HG03095 (cell line): ENCODE data around the gene SSPN.
"Not testable (repeated sequence)": the region's sequence is repeated elsewhere in the genome, so short reads cannot be mapped to it uniquely, and the experiment has no call there.

Experiments used
- ATAC-seq: cut with Tn5 transposase; IDR thresholded peaks from one replicate; pipeline ENCODE4 v1.9.1; 2021; ENCODE audit warnings: moderate library complexity; ENCODE audit not compliant: unreplicated experiment

SSPN gene

DNA sequence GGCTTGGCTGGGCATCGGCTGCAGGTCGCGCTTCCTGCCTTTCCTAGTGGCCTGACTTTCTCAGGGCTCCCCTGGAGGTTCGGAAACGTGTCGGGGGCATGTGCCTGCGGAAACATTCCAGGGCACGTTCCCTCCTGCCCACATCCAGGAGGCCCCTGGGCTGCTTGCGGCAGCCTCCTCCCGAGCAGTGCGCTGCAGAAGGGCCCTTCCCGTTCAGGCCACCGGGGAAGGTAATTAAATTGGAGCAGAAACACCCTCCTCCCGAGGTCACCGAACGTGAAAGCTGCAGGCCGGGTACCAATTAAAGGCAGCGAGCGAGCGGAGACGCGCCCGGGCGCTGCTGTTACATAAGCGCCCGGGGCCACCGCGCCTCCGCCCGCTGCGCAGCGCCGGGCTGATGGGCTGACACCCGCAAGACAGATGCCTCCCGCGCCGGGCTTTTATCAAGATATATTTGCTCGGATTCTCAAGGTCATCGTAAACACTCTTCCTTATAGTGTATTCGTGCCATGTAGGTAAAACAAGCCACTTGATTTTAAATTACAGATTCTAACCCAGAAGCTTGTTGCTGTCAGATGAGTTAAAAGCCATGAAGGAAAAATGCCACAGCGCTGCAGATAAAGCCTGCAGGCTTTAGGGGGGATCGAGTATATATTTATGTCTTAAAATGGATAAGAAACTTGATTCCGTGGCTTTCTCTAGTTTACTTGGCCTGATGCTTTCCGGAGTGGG lies 31.4 kb downstream of the SSPN start:
- no peak for ATAC-seq

GRCh38 chr12:26227361-26227745 lies 32.0 kb downstream of the SSPN start:
- ATAC-seq = no peak

- ATAC-seq = no peak
Measured at GRCh38 chr12:26229910-26230309, 34.5 kb downstream of the SSPN start.

GRCh38 chr12:26231470-26231869 lies 36.1 kb downstream of the SSPN start:
- no peak for ATAC-seq

DNA sequence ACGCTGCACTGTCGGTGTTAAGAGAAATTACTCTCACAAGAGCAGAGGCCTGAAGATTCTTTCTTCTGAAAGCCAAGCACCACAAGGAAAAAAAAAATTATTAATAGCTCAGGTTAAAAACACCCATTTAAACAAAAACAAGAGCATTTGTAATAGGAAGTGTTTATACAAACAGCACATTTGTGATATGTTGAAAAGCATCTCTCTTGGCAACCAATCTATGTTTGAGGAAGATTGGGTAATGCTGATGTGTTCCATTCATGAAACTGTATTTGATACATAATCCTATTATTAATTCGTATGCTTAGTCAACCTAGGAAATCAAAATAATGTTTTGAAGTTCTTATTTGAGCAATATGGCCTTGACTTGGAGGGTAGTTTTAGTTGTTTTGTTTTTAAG lies 36.5 kb downstream of the SSPN start:
- ATAC-seq = no peak

GRCh38 chr12:26233631-26234030 lies 38.3 kb downstream of the SSPN start:
- ATAC-seq = no peak

GRCh38 chr12:26235465-26235864 lies 40.1 kb downstream of the SSPN start:
- ATAC-seq = not testable (repeated sequence)

- ATAC-seq = no peak
Measured at GRCh38 chr12:26238341-26239121, 43.2 kb downstream of the SSPN start.

DNA sequence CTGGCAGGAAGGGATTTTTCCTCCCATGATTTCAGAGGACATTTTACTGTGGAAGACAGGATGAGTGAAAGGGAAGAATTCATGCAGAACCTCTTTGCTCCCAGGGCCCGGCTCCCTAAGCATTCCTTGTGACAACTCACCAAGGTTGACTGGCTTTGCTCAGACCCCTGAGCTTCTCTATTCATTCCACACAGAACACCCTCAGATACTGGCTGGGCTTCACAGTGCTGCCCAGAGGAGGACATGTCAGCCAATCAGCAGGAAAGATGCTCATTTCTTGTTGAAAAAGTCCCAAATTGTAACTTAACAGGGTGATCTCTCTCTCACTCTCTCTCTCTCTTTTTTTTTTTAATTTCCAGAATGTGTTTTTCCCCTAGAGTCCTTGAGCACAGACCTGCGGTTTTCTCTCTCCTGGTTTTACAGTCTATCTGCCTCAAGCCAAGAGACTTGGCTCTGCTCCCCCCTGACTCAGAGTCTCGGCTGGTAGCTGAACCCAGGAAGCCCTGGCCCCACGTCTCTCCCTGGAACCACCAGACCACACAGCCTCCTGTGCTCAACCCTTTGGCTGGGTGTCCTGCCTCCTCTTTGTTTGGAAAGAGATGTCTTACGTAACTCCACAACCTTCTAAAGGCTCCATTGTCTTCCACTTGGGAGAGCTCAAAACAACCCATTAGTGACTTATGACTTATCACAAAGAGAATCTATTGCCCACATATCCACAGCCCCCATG lies 43.9 kb downstream of the SSPN start:
- ATAC-seq = no peak

DNA sequence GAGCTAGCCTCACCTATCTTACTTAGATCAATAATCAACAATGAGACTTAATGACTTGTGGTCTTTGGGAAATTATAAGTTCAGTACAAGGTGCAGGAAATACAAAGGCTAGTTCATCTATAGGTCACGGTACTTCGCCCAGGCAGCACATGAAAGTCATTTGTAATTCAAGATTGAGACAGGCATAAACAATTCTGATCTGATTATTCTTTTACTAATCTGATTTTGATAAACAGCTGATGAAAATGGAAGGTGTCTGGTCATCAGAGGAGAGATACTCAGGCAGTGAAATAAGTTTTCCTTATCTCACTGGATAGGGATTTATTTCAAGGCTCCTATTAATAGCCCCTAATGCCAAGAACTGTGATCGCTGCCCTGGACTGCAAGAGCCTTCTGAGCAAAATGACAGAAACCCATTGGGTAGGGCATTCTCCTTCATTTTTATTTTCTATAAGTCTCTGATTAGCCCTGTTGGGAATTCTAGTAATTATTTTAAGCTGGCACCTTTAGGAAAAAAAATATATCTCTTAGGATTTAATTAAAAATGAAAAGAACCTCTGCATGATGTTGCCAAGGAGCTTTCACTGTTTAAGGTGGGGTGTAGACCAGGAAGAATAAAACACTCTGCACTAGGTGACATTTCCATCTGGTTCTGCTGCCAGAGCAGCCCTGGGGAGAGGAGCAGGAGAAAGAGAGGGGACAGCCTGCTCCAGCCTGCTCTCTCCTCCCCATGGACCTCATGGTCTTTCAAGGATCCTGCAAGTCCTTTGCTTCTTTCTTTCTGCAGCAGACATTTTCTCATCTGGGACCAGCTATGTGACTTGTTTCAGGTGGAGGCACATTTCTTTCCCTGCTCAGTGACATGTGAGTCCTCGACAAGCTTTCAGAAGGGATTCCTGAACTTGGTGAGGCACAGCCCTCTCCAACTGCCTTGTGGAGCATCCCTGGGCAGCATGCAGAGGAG lies 44.8 kb downstream of the SSPN start:
- no peak for ATAC-seq

GRCh38 chr12:26241080-26241479 lies 45.7 kb downstream of the SSPN start:
- ATAC-seq = no peak

GRCh38 chr12:26242683-26243082 lies 47.3 kb downstream of the SSPN start:
- ATAC-seq = no peak

- ATAC-seq = no peak
Measured at GRCh38 chr12:26244503-26244902, 49.1 kb downstream of the SSPN start.

- no peak for ATAC-seq
Measured at GRCh38 chr12:26245175-26245942, 50.0 kb downstream of the SSPN start.

GRCh38 chr12:26246483-26247164 lies 51.3 kb downstream of the SSPN start:
- no peak for ATAC-seq

DNA sequence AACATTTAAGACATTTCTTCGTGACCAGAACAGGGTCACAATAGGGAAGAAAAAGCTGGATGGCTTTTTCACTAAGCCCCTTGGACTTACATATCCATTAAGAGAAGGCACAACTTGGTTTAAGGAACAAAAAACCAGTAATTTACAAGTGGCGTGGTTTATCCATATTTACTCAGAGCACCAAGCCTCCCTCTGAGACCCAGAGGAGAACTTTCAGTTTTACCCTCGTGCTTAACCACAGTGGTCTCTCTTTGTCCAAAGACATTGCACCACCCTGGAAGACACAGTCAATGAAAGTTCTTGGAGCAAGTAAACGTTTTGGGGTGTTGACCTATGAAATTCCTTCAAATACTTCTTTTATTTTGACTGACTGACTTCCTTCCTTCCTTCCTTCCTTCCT lies 52.5 kb downstream of the SSPN start:
- ATAC-seq = no peak

DNA sequence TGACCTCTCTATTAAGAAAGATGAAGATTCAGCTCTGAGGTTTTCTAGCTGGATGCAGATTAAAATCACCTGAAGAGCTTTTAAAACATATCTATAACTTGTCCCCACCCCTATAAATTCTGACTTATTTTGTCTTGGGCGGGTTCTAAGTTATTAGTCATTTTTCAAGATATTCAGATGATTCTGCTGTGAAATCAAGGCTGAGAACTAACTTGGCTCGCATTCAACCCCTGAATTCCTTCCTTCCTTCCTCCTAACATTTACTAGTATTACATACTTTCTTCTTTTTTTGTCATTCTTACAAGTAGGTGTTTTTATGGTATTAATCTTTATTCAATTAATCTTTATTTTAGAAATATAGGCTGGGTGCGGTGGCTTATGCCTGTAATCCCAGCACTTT lies 55.4 kb downstream of the SSPN start:
- ATAC-seq = no peak

GRCh38 chr12:26251600-26251999 lies 56.2 kb downstream of the SSPN start:
- ATAC-seq = no peak

GRCh38 chr12:26252946-26253345 lies 57.6 kb downstream of the SSPN start:
- ATAC-seq = no peak
